Panc1 (cell line): Measurements from ENCODE around the gene CUL4A. TPM values are rescaled to one million over a fixed set of nuclear protein-coding genes. Genes with fewer than 3 reads are reported as not detected.

Experiments
- ATAC-seq: fragments of 200-7000 bp; cut with Tn5 transposase; 2 replicates; pipeline ENCODE4 v1.9.1; 2020; ENCODE audit warnings: mild to moderate bottlenecking, moderate library complexity
- BruUV-seq: library from RNA; stranded (reverse); fragments of 400-500 nt; replicated peaks from 2 replicates; lab custom pipeline; 2021; lab: Mats Ljungman, UMichigan
- CTCF ChIA-PET: fragments of 300-600 bp; sonication (Branson Sonifier 250); formaldehyde crosslinking; loops from one replicate; lab custom pipeline; 2022; ENCODE audit warnings: antibody characterized with exemption; lab: Charles Lee
- POLR2A ChIA-PET: fragments of 300-600 bp; sonication (Branson Sonifier 250); formaldehyde crosslinking; loops from one replicate; lab custom pipeline; 2022; ENCODE audit warnings: antibody characterized with exemption; lab: Charles Lee
- DNase-seq: peaks from one replicate; pipeline ENCODE4 v3.0.0-alpha.2; 2010; ENCODE audit warnings: low read depth, low spot score
- H3K27ac ChIP-seq: 2 replicates; pipeline ENCODE4 v1.5.1; 2011; ENCODE audit warnings: mild to moderate bottlenecking, low read length, inconsistent platforms
- H3K27me3 ChIP-seq: fragments of 200-500 bp; sonication (Bioruptor generic); 2 replicates; pipeline ENCODE4 v1.6.0; 2014; ENCODE audit warnings: low read length, inconsistent platforms; ENCODE audit not compliant: control insufficient read depth, insufficient read depth
- H3K36me3 ChIP-seq: fragments of 200-500 bp; sonication (Bioruptor generic); 2 replicates; pipeline ENCODE4 v1.5.1; 2014; ENCODE audit warnings: inconsistent platforms, mild to moderate bottlenecking, low read length, moderate library complexity; ENCODE audit not compliant: control insufficient read depth, insufficient read depth
- H3K4me1 ChIP-seq: 2 replicates; pipeline ENCODE4 v1.5.1; 2011; ENCODE audit warnings: inconsistent platforms, mild to moderate bottlenecking, low read length, moderate library complexity; ENCODE audit not compliant: control insufficient read depth, insufficient read depth
- H3K4me3 ChIP-seq, 2 experiments: 2 replicates each; pipeline ENCODE4 v1.5.1; 2011 to 2012; ENCODE audit warnings: low read depth in 2 of 2, low read length in 2 of 2, mild to moderate bottlenecking in 2 of 2, inconsistent platforms in 1 of 2, moderate library complexity in 1 of 2
- H3K9me3 ChIP-seq: fragments of 200-500 bp; sonication (Bioruptor generic); 2 replicates; pipeline ENCODE4 v1.5.1; 2014; ENCODE audit warnings: low read depth, mild to moderate bottlenecking, inconsistent platforms, low read length, moderate library complexity; ENCODE audit not compliant: control insufficient read depth, insufficient read depth
- CTCF ChIP-seq: fragments of 450-650 bp; IDR thresholded peaks from 2 replicates; pipeline ENCODE4 v1.5.1; 2017; ENCODE audit warnings: mild to moderate bottlenecking
- POLR2AphosphoS5 ChIP-seq: IDR thresholded peaks from 2 replicates; pipeline ENCODE4 v1.6.1; 2012; ENCODE audit warnings: mild to moderate bottlenecking, low read depth, low read length, moderate library complexity
- REST ChIP-seq, 2 experiments: IDR thresholded peaks; 2 replicates each; pipeline ENCODE4 v1.6.1; 2011 to 2012; ENCODE audit warnings: low read depth in 2 of 2, control low read depth in 1 of 2, low read length in 1 of 2, mild to moderate bottlenecking in 1 of 2, moderate library complexity in 1 of 2; ENCODE audit not compliant: insufficient read depth in 1 of 2
- SIN3A ChIP-seq: IDR thresholded peaks from 2 replicates; pipeline ENCODE4 v1.6.1; 2012; ENCODE audit warnings: low read depth, mild to moderate bottlenecking, low read length, moderate library complexity, borderline replicate concordance; ENCODE audit not compliant: insufficient read depth
- TCF7L2 ChIP-seq: IDR thresholded peaks from 2 replicates; pipeline ENCODE4 v1.6.1; 2011; ENCODE audit warnings: mild to moderate bottlenecking, low read depth, low read length, inconsistent platforms
- in situ Hi-C: cut with HindIII; loops from 2 replicates; pipeline ENCODE4 v1.10.0; 2016; ENCODE audit warnings: low sequenced_read_pairs, low pct_unique_long_range_greater_than_20kb
- intact Hi-C: fragments of 100-400 bp; cut with micrococcal nuclease; formaldehyde crosslinking; loops from one replicate; pipeline ENCODE4 v1.10.0; 2022; ENCODE audit not compliant: unreplicated experiment
- total RNA-seq: library from RNA; stranded (reverse); gene quantifications from one replicate; pipeline ENCODE4 v1.2.1, GENCODE V29; 2021; ENCODE audit not compliant: unreplicated experiment

The CUL4A gene
- total RNA-seq, 1 experiment from 2014 or later, result 80.8 TPM

GRCh38 chr13:113231306-113232207 is 22.1 kb downstream of the CUL4A start:
- Histone ChIP-seq H3K36me3 (no peaks in the 10 kb centered on the region), H3K4me1 (no peaks in the 10 kb centered on the region), H3K27ac (no peak overlapping the region), H3K9me3 (no peaks in the 10 kb centered on the region), H3K4me3 (no peak overlapping the region), H3K27me3 (no peaks in the 10 kb centered on the region)
- intact Hi-C loops, result no loop called here
- no peak for DNase-seq
- CTCF ChIA-PET, result no interaction called here
- TF ChIP-seq CTCF (no peak), REST (IDR thresholded peaks at IDR 0.05; ENCODE audit: insufficient read depth in 1 of 2, low read depth in 2 of 2, low read length in 1 of 2) (no peak), TCF7L2 (no peak), SIN3A (no peak), POLR2AphosphoS5 (no peak)
- ATAC-seq, result peak; percentile 42
- POLR2A ChIA-PET, result no interaction called here
- no TSS peak for BruUV-seq
- in situ Hi-C loops, result no loop called here

GRCh38 chr13:113232208-113233003 is 23.0 kb downstream of the CUL4A start:
- DNase-seq (no peak), ATAC-seq (no peak)
- BruUV-seq, result no TSS peak
- H3K27me3 ChIP-seq, result no peaks in the 10 kb centered on the region
- POLR2A ChIA-PET, result no interaction called here
- TF ChIP-seq REST (IDR thresholded peaks at IDR 0.05; ENCODE audit: insufficient read depth in 1 of 2, low read depth in 2 of 2, low read length in 1 of 2), result no peak
- TF ChIP-seq CTCF, result no peak
- TF ChIP-seq TCF7L2, result no peak
- TF ChIP-seq SIN3A, result no peak
- no peak for TF ChIP-seq POLR2AphosphoS5
- in situ Hi-C loops (no loop called here), intact Hi-C loops (no loop called here)
- no peak overlapping the region for H3K27ac ChIP-seq
- no peak overlapping the region for H3K4me3 ChIP-seq
- H3K4me1 ChIP-seq, result no peaks in the 10 kb centered on the region
- no peaks in the 10 kb centered on the region for H3K36me3 ChIP-seq
- H3K9me3 ChIP-seq, result no peaks in the 10 kb centered on the region
- CTCF ChIA-PET, result no interaction called here
